HFFc6 (cell line): ENCODE results near the gene WNK2. TPM values are rescaled to one million over a fixed set of nuclear protein-coding genes. Genes with fewer than 3 reads are reported as not detected.
A peak's percentile ranks its signal among the peaks of the same experiment; 100 is the strongest.

Experiments used
- DNase-seq: peaks from one replicate; pipeline ENCODE4 v3.0.0-alpha.2; 2018
- H3K27ac Mint-ChIP-seq: 2 replicates; pipeline ENCODE4 v1.8.0; 2020; ENCODE audit warnings: mild to moderate bottlenecking, mixed read lengths
- H3K27me3 Mint-ChIP-seq: 2 replicates; pipeline ENCODE4 v1.8.0; 2021; ENCODE audit warnings: mild to moderate bottlenecking, moderate library complexity, mixed read lengths; ENCODE audit not compliant: insufficient read depth
- H3K36me3 Mint-ChIP-seq: 2 replicates; pipeline ENCODE4 v1.8.0; 2021; ENCODE audit warnings: low read depth, mixed read lengths
- H3K4me1 Mint-ChIP-seq: 2 replicates; pipeline ENCODE4 v1.8.0; 2020; ENCODE audit warnings: low read depth, mixed read lengths
- H3K4me3 Mint-ChIP-seq: 2 replicates; pipeline ENCODE4 v1.8.0; 2020; ENCODE audit warnings: mild to moderate bottlenecking, moderate library complexity, mixed read lengths
- H3K9me3 Mint-ChIP-seq: 2 replicates; pipeline ENCODE4 v1.8.0; 2020; ENCODE audit warnings: mild to moderate bottlenecking, mixed read lengths
- CTCF ChIP-seq: fragments of 200-600 bp; sonication (generic); IDR thresholded peaks from 2 replicates; pipeline ENCODE4 v1.5.0; 2021; ENCODE audit warnings: antibody characterized with exemption, mild to moderate bottlenecking
- total RNA-seq, 6 experiments: library from RNA; stranded (reverse); fragmentation: NEBNext Ultra II Directional; extraction: Animal tissue kit (Norgen Biotek cat#: 25700); gene quantifications; 2 replicates in 1 of 6; 3 replicates in 5 of 6; pipeline ENCODE4 v1.2.3, GENCODE V29; 2021

The WNK2 gene
- total RNA-seq, 6 experiments from 2014 or later, result not detected

- no peak for TF ChIP-seq CTCF
- DNase-seq, result no peak
- H3K9me3 Mint-ChIP-seq, result peaks cover 3% of the 10 kb centered on the region; the same call in 1 of the 2 replicates
- H3K27me3 Mint-ChIP-seq, result peaks cover 2% of the 10 kb centered on the region; the same call in 1 of the 2 replicates
- no peak overlapping the region for H3K4me3 Mint-ChIP-seq
- H3K4me1 Mint-ChIP-seq, result peaks cover 11% of the 10 kb centered on the region
- H3K36me3 Mint-ChIP-seq, result no peaks in the 10 kb centered on the region
- no peak overlapping the region for H3K27ac Mint-ChIP-seq
Measured at GRCh38 chr9:93221044-93221443, 37.1 kb downstream of the WNK2 start.

GRCh38 chr9:93222890-93223259 is 38.9 kb downstream of the WNK2 start:
- TF ChIP-seq CTCF, result no peak
- DNase-seq, result no peak
- Mint-ChIP-seq H3K36me3 (no peaks in the 10 kb centered on the region), H3K4me3 (no peak overlapping the region), H3K9me3 (no peaks in the 10 kb centered on the region), H3K27me3 (peaks cover 12% of the 10 kb centered on the region), H3K27ac (no peak overlapping the region), H3K4me1 (peaks cover 11% of the 10 kb centered on the region)

GRCh38 chr9:93223260-93224180 is 39.6 kb downstream of the WNK2 start:
- Mint-ChIP-seq H3K4me3 (no peak overlapping the region), H3K36me3 (no peaks in the 10 kb centered on the region), H3K27me3 (peaks cover 12% of the 10 kb centered on the region), H3K9me3 (no peaks in the 10 kb centered on the region), H3K27ac (no peak overlapping the region), H3K4me1 (peaks cover 11% of the 10 kb centered on the region)
- DNase-seq, result peak; percentile 80
- no peak for TF ChIP-seq CTCF

- no peak overlapping the region for H3K27ac Mint-ChIP-seq
- no peaks in the 10 kb centered on the region for H3K36me3 Mint-ChIP-seq
- peaks cover 11% of the 10 kb centered on the region for H3K4me1 Mint-ChIP-seq
- no peak for TF ChIP-seq CTCF
- DNase-seq, result no peak
- H3K9me3 Mint-ChIP-seq, result no peaks in the 10 kb centered on the region
- H3K27me3 Mint-ChIP-seq, result peaks cover 15% of the 10 kb centered on the region
- H3K4me3 Mint-ChIP-seq, result no peak overlapping the region
Measured at GRCh38 chr9:93224591-93224990, 40.7 kb downstream of the WNK2 start.

- no peak for DNase-seq
- Mint-ChIP-seq H3K4me1 (peaks cover 11% of the 10 kb centered on the region), H3K9me3 (no peaks in the 10 kb centered on the region), H3K27me3 (peaks cover 19% of the 10 kb centered on the region), H3K4me3 (no peak overlapping the region), H3K27ac (no peak overlapping the region), H3K36me3 (no peaks in the 10 kb centered on the region)
- TF ChIP-seq CTCF, result no peak
Measured at GRCh38 chr9:93225417-93225816, 41.5 kb downstream of the WNK2 start.
